RCC 7860 (cell line): ENCODE data around the gene C1QTNF3.
"Not testable (repeated sequence)": the region's sequence is repeated elsewhere in the genome, so short reads cannot be mapped to it uniquely, and the experiment has no call there.

Source experiments
- DNase-seq: peaks from one replicate; pipeline ENCODE4 v3.0.0-alpha.2; 2015; ENCODE audit warnings: low spot score
- FAIRE-seq: peaks from 2 replicates; lab custom pipeline; 2012; peaks lifted over from hg19 to GRCh38; lab: Jason Lieb, UNC

The C1QTNF3 gene

GRCh38 chr5:34053571-34054399 is 10.8 kb upstream of the C1QTNF3 start:
- no peak for DNase-seq
- FAIRE-seq, result no peak

- peak; percentile 96 for FAIRE-seq
- peak; percentile 59 for DNase-seq
These were observed 10.1 kb upstream of the C1QTNF3 start for GRCh38 chr5:34053133-34053532.

DNA sequence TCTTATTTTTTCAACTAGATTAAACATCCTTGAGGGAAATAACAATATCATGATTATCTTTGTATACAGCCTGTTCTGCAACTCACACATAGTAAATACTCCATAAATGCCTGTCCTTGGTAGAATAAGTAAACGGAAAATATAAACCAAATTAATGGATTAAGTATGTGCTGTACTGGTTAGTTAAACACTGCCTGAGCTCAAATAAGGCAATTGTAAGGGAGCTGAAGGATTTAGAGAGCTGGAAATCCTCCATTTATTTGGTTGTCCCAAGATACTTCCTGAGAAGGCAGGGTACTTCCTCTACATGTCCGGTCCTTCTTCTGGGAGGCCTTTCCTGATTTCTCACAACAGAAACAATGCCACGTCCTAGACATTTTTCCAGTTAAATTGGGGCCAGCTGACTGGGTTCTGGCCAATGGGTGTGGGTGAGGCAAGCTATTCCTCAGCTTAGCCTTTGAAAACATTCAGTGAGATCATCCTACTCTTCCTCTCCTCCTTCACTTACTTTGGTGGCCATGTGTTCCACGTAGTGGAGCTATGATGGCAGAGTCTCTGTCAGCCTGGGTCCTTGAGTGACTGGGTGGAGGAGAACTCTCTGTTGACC is 8.5 kb upstream of the C1QTNF3 start:
- FAIRE-seq, result no peak
- DNase-seq, result no peak

DNA sequence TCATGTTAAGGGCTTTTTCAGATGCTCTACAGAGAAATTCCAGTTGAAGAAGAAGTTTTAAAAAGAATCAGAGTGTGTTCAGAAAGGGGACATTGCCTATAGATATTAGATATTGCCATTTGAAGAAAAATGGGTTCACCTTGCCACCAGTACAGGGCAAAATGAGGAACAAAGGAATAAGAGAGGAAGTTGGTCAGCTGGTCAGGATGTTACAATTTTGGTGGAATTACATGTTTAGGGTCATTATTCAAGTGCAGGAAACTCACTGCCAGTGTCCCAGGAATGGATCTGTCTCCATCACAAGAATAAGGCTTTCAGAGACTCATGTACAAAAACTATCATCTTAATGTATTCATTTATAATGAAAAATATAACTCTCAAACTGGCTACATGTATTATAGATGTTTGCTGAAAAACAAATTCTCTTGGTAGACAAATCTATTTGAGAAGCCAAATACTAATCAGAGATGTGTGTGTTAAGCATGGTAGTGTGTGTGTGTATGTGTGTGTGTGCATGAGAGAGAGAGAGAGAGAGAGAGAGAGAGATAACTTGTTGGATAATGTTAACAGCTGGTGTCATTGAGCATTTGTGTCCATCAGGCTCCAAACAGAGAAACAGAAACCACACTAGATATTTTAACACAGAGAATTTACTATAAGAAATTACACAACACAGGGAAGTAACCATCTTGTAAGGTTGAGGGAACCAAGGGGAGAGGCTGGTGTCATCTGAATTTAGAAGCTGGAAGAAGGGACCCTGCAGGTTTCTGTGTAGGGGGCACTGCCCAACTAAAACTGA is 5.0 kb upstream of the C1QTNF3 start:
- FAIRE-seq (no peak), DNase-seq (no peak)

DNA sequence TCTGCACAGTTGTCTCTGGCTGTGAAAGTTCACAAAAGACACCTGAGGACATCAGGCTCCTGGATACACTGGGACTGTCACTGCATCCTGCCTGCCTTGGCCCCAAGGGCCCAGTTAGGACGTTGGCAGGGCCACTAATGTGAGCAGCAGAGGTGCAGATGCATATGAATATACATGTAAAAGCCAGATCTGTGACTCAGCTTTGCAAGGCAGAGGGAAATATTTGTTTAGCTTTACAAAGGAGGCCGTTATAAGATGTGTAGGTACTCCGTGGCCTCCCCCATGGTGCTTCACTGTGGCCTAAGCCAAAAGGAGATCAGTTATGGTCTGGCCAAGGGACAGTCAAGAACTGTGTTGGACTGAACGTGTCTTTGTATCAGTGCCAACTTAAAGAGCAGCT is 4.1 kb upstream of the C1QTNF3 start:
- FAIRE-seq (no peak), DNase-seq (no peak)

DNA sequence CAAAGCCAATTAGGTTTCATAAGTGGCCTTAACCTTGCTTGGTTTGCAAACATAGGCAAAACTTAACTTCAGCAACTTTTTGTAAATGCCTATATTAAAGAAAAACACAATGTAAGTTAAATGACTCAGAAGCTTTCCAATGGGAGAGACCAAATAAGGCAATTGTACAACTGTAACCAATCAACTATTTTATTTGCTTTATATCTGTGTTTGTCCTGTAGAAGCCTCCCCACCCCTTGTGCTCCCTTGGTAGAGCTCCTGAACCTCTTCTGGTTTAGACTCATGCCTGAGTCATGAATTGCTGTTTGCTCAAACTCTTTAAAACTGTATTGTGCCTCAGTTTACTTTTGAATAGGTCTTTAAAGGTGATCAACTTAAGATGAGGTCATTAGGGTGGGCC is 3.0 kb upstream of the C1QTNF3 start:
- DNase-seq, result peak; percentile 38
- no peak for FAIRE-seq

DNA sequence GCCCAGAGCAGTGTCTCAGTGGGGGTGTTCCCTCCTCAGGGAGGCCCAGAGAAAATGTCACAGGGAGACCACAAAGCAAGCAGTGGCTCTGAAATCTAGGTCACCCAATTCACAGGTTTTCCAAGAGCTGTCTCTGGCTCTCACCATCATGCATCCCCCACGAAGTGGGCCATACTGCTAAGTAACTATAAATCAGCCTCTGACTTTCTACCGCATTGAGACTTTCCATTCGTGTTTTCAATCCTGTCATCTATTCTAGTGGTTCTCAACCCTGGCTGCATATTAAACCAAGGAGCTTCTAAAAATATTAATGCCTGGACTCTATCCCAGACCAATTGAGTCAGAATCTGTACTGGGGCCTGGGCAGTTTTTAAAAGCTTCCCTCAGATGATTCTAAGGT is 2.0 kb upstream of the C1QTNF3 start:
- no peak for FAIRE-seq
- DNase-seq, result no peak

DNA sequence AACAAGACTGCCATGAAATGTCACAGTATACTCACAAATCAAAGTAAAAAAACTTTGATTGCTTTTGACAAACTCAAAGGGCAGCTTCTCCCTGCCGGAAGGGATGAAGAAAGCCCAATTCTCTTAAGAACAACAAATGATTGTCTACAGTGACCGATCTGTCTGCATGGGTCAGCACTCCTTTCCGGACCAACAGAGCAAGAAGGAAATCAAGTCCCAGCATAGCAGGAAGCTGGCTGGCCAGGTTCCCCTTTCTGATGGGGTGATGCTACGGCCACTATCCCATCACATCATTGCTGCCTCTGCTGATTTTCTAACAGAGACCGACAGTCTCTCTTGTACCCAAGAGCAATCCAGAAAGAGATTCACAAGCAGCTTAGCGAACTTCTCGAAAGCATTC is 692 bp downstream of the C1QTNF3 start:
- peak; percentile 61 for FAIRE-seq
- DNase-seq, result no peak

DNA sequence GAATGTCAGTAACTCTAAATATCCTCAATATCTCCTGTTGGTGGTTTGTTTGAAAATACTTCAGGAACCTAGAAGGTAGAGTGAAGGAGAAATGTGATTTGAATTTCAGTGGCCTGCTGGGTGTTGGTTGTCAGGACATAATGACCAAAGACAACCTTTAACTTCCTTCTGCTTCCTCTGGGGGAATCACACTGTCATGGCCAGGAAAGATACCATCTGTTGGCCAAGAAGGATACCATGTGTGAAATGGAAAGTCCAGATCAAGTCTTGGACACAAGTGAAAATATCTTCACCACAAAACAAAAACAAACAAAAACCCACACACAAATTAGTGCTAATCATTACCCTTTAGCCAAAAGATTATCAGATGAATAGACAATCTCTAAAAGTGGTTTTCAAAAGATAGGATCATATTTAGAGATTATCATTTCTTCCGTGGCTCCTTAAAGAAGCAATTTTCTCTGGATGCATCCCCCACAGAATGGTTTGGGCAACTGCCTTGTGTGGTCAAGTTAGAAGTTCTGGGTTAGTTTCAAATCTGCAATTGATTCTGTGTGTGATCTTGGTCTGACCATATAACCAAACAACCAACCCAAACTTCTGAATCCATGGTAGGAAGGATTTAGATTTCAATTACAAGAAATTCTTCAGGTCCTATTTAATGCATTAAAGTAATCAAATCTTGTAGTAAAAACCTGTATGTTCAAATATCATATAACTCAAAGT is 1.6 kb downstream of the C1QTNF3 start:
- FAIRE-seq (no peak), DNase-seq (no peak)

GRCh38 chr5:34040472-34040871 is 2.5 kb downstream of the C1QTNF3 start:
- FAIRE-seq, result no peak
- no peak for DNase-seq

DNA sequence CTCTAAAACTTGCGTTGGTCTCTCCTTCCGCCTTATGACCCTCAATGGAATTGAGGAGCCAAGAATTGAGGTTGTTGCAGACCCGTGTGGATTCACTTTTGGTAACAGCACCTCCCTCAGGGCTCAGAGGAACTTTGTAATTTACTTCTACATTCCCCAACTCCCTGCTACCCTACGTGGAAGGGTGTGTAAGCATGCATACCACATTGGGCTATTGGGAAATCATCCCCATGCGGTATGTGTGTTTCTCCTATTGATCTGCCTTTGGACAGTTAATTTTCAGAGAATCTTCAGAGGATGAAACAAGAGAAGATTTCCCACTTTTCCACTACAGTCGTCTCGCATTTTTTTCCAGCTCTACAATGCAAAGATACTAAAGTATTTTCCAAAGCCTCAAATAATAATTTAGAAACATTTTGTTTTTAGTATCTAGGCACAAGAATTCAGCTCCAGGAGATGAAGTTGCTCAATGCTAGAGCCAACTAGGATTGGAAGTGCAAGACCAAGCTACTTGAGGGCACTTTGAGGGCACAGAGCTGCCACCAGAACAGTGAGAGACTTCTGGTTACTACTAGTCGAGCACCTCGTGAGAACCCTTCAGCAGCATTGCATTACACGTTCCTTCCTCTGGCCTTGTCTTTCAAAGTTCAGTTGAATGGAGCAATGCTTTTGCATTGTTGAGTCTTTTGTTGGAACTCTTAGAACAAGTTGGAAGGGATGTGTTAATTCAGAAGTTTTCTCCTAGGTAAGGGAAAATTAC is 3.4 kb downstream of the C1QTNF3 start:
- DNase-seq (no peak), FAIRE-seq (no peak)

DNA sequence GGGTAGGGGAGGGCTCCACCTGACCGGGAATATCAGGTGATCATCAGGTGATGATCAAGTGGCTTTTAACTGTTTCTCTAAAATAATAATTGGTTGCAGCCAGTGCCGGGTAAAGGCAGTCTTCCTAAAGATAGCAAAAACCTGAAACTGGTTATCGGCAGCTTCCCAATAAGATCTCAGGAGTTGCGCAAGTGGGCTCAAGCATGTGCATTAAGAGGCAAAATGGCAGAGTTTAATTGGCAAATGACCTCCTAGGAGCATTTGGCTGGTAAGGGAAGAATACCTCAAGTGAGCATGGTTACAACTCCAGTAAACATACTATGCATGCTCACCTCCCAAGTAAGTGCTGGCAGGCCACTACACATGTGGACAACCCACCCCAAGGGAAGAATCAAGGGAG is 4.2 kb downstream of the C1QTNF3 start:
- FAIRE-seq, result no peak
- no peak for DNase-seq

GRCh38 chr5:34038390-34038789 is 4.6 kb downstream of the C1QTNF3 start:
- DNase-seq (no peak), FAIRE-seq (no peak)

DNA sequence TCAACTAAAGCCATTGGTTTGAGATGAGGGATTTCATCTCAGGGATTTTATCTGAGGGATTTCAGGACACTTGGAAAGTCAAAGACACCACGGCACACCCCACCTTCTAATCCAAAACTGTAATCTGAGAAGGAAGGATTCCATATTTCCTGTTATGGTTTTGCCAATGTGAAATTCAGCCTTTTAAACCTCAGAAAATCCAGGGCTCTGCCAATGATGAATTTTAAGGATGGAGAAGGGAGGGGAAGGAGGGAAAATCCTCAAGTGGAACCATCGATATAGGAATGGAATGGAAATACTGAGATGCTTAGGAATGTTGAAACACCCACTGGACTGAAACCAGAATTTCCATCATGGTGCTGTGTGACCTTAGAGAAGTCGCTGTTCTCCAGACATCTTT is 5.3 kb downstream of the C1QTNF3 start:
- DNase-seq (no peak), FAIRE-seq (no peak)

- DNase-seq (no peak), FAIRE-seq (no peak)
These were observed 7.3 kb downstream of the C1QTNF3 start for GRCh38 chr5:34035756-34036155.

DNA sequence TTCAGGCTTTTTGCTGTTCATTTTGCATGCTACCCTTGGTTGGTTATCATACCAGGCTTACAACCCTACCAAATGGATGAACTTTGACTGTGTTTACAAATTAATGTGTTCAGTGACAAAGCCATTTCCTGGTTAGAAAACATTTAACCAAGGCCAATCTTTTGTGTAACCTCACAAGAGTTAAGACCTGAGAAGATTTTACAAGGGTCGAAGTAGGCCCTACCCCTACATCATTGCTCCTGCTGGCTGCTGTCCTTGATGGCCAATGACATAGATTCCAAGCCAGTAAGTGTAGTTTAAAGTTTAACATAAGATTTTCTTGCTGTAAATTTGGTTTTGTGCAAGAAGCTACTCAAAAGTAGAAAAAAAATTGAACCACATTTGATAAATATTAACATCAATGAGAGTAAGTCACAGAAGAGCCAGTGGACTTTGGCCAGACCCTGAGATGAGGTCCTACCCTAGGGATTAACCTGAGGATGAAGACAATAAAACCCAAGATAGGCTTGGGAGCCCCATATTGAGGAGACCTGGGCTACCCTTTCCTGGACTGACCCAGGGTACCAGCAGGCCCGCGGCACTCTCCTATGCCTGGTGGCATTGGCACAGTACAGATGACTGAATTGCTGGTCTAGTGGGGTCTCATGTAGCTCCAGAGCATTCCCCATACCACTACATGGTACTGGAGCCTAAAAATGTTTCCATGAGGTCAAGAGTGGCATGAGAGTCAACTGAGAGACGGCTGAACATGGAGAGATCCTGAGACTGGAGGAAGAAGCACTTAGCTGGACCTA is 8.3 kb downstream of the C1QTNF3 start:
- FAIRE-seq (peak; percentile 92), DNase-seq (no peak)

- FAIRE-seq (no peak), DNase-seq (no peak)
These were observed 11.0 kb downstream of the C1QTNF3 start for GRCh38 chr5:34031966-34032365.

DNA sequence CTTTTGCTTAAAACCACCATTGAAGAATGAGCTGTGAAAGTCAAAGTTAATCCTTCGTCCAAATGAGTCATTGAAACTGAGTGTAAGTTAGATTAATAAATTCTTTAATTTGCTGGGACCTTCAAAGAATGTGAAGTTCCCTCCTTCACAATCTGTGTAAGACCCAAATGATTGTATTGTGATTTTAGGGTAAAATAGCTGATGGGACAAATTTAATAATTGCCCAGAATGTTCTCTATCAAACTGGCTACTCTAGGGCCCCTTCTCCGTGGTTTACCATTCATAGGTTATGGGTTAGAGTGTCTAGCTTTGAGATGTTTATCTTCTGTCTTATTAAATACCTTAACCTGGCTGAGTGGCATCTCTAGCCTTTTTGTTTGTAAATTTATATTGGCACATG is 11.9 kb downstream of the C1QTNF3 start:
- DNase-seq (no peak), FAIRE-seq (peak; percentile 69)

DNA sequence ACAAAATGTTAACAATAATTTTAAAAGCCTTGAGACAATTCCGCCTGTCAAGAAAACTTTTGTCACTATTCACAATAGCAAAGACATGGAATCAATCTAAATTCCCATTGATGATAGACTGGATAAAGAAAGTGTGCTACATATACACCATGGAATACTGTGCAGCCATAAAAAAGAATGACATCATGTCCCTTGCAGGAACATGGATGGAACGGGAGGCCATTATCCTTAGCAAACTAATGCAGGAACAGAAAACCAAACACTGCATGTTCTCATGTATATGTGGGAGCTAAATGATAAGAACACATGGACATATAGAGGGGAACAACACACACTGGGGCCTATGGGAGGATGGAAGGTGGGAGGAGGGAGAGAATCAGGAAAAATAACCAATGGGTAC is 12.4 kb downstream of the C1QTNF3 start:
- FAIRE-seq, DNase-seq: not testable (repeated sequence)

GRCh38 chr5:34030048-34030447 is 13.0 kb downstream of the C1QTNF3 start:
- DNase-seq (no peak), FAIRE-seq (peak; percentile 93)
